Gastroesophageal sphincter (tissue), 4 donors: ENCODE data around the gene ADAMTS17. TPM values are rescaled to one million over a fixed set of nuclear protein-coding genes. Genes with fewer than 3 reads are reported as not detected.

Source experiments
- ATAC-seq: fragments of 150-250 bp; one replicate; pipeline ENCODE4 v1.9.1; 2016; ENCODE audit warnings: mild to moderate bottlenecking, moderate library complexity
- H3K27ac ChIP-seq, 4 donors: fragments of 200-600 bp; sonication (generic) in 3 of 4; 1 replicate in 3 of 4; 2 replicates in 1 of 4; pipeline ENCODE4 v1.5.1; 2016 to 2019
- H3K27me3 ChIP-seq: fragments of 200-600 bp; sonication (generic); one replicate; pipeline ENCODE4 v1.5.1; 2019
- H3K36me3 ChIP-seq, 2 donors: fragments of 200-600 bp; sonication (generic); one replicate each; pipeline ENCODE4 v1.5.1; 2019; ENCODE audit warnings: control low read depth in 1 of 2
- H3K4me1 ChIP-seq, 3 donors: fragments of 200-600 bp; sonication (generic); 1 replicate in 2 of 3; 2 replicates in 1 of 3; pipeline ENCODE4 v1.5.1; 2016 to 2019; ENCODE audit warnings: control low read depth in 2 of 3
- H3K4me3 ChIP-seq, 2 donors: fragments of 200-600 bp; sonication (generic); one replicate each; pipeline ENCODE4 v1.5.1; 2019; ENCODE audit warnings: mild to moderate bottlenecking in 1 of 2, moderate library complexity in 1 of 2
- H3K9me3 ChIP-seq, 3 donors: fragments of 200-600 bp; sonication (generic); one replicate each; pipeline ENCODE4 v1.5.1; 2017 to 2019; ENCODE audit warnings: control low read depth in 2 of 3
- CTCF ChIP-seq, 4 experiments: fragments of 200-600 bp in 2 of 4; fragments of 450-650 bp in 2 of 4; sonication (generic) in 1 of 4; IDR thresholded peaks; one replicate each; pipeline ENCODE4 v1.5.1; 2017 to 2019; ENCODE audit warnings: antibody characterized with exemption in 4 of 4, mild to moderate bottlenecking in 2 of 4, moderate library complexity in 2 of 4
- EP300 ChIP-seq: sonication (generic); formaldehyde crosslinking; IDR thresholded peaks from one replicate; pipeline ENCODE4 v1.6.1; 2017; ENCODE audit warnings: antibody characterized with exemption, mild to moderate bottlenecking
- POLR2A ChIP-seq, 2 donors: fragments of 450-650 bp; IDR thresholded peaks; one replicate each; pipeline ENCODE4 v1.6.1; 2017; ENCODE audit warnings: antibody characterized with exemption in 2 of 2, mild to moderate bottlenecking in 2 of 2, moderate library complexity in 1 of 2
- POLR2AphosphoS5 ChIP-seq: sonication (generic); formaldehyde crosslinking; IDR thresholded peaks from one replicate; pipeline ENCODE4 v1.6.1; 2017; ENCODE audit warnings: antibody characterized with exemption
- WGBS, 2 donors: methylation state at CpG; one replicate each; pipeline ENCODE4 v1.1.5; 2018; ENCODE audit warnings: low coverage in 1 of 2; 5-methylcytosine and 5-hydroxymethylcytosine counted together
- total RNA-seq, 4 donors: library from RNA; depleted of rRNA; stranded (reverse); fragments of >200 nt; gene quantifications; one replicate each; pipeline ENCODE4 v1.1.0, GENCODE V29; 2016

The ADAMTS17 gene
- total RNA-seq, 4 donors from 2014 or later = 4.9 to 14.0 (median 11.3) TPM

GRCh38 chr15:100187677-100188076 lies 154.1 kb downstream of the ADAMTS17 start:
- Histone ChIP-seq H3K4me3 (no peak overlapping the region), H3K4me1 (peaks cover 0 to 11% (median 0%) of the 10 kb centered on the region in 3 donors), H3K27ac (no peak overlapping the region), H3K9me3 (no peaks in the 10 kb centered on the region), H3K36me3 (no peaks in the 10 kb centered on the region), H3K27me3 (no peaks in the 10 kb centered on the region)
- ATAC-seq = no peak
- TF ChIP-seq CTCF (IDR thresholded peaks at IDR 0.05) (no peak), POLR2A (IDR thresholded peaks at IDR 0.05) (no peak), POLR2AphosphoS5 (no peak), EP300 (no peak)
- 91% methylated on average over 8 of the region's 8 CpGs; no CpG with 5 or more reads in 1 of the 2 donors for WGBS, 2 donors

GRCh38 chr15:100186960-100187359 lies 154.8 kb downstream of the ADAMTS17 start:
- H3K36me3 ChIP-seq = no peaks in the 10 kb centered on the region
- H3K9me3 ChIP-seq = no peaks in the 10 kb centered on the region
- ATAC-seq = no peak
- H3K4me3 ChIP-seq = no peak overlapping the region
- 82 to 100% methylated on average over 3 to 6 of the region's 6 CpGs for WGBS, 2 donors
- no peaks in the 10 kb centered on the region for H3K27me3 ChIP-seq
- H3K4me1 ChIP-seq = peaks cover 0 to 4% (median 0%) of the 10 kb centered on the region in 3 donors
- no peak overlapping the region for H3K27ac ChIP-seq
- TF ChIP-seq POLR2AphosphoS5 = no peak
- no peak for TF ChIP-seq POLR2A (IDR thresholded peaks at IDR 0.05)
- TF ChIP-seq EP300 = no peak
- TF ChIP-seq CTCF (IDR thresholded peaks at IDR 0.05) = no peak

GRCh38 chr15:100186366-100186765 lies 155.4 kb downstream of the ADAMTS17 start:
- no peak overlapping the region for H3K27ac ChIP-seq
- no peaks in the 10 kb centered on the region for H3K27me3 ChIP-seq
- no peak overlapping the region for H3K4me3 ChIP-seq
- H3K9me3 ChIP-seq = no peaks in the 10 kb centered on the region
- no peaks in the 10 kb centered on the region for H3K4me1 ChIP-seq
- no peaks in the 10 kb centered on the region for H3K36me3 ChIP-seq
- WGBS, 2 donors = 96 to 100% methylated on average over 1 to 5 of the region's 5 CpGs
- ATAC-seq = no peak
- TF ChIP-seq CTCF (IDR thresholded peaks at IDR 0.05) (no peak), EP300 (no peak), POLR2AphosphoS5 (no peak), POLR2A (IDR thresholded peaks at IDR 0.05) (no peak)

- H3K36me3 ChIP-seq = no peaks in the 10 kb centered on the region
- no peak overlapping the region for H3K27ac ChIP-seq
- no peak for TF ChIP-seq POLR2A (IDR thresholded peaks at IDR 0.05)
- no peak for TF ChIP-seq CTCF (IDR thresholded peaks at IDR 0.05)
- H3K4me1 ChIP-seq = no peaks in the 10 kb centered on the region
- ATAC-seq = no peak
- no peak overlapping the region for H3K4me3 ChIP-seq
- no peaks in the 10 kb centered on the region for H3K9me3 ChIP-seq
- H3K27me3 ChIP-seq = no peaks in the 10 kb centered on the region
- WGBS, 2 donors = 94 to 100% methylated on average over 1 to 3 of the region's 4 CpGs
Measured at GRCh38 chr15:100183921-100184495, 157.8 kb downstream of the ADAMTS17 start.

DNA sequence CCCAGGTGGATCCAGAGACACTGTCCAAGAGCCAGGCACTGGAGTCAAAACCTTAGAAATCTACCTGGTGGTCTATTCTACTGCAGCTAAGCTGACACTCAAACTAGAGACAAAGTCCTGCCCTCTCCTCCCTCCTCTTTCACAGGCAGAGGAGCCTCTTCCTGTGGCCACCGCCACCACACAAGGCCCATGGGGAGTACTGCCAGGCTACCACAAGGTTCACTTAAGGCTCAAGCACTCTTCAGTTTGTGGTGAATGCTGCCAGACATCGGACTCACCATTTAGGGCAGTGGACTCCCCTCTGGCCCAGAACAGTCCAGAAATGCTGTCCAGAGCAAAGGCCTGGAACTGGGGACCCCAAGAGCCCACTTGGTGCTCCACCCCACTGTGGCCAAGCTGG lies 160.9 kb downstream of the ADAMTS17 start:
- H3K9me3 ChIP-seq = no peaks in the 10 kb centered on the region
- H3K4me1 ChIP-seq = peaks cover 0 to 16% (median 5%) of the 10 kb centered on the region in 3 donors
- 88 to 100% methylated on average over 1 of the region's 2 CpGs for WGBS, 2 donors
- H3K27ac ChIP-seq = no peak overlapping the region
- no peak for ATAC-seq
- H3K4me3 ChIP-seq = no peak overlapping the region
- H3K27me3 ChIP-seq = no peaks in the 10 kb centered on the region
- TF ChIP-seq POLR2A (IDR thresholded peaks at IDR 0.05) (no peak), CTCF (IDR thresholded peaks at IDR 0.05) (no peak), POLR2AphosphoS5 (no peak), EP300 (no peak)
- H3K36me3 ChIP-seq = no peaks in the 10 kb centered on the region
